ENCODE measurements around the gene HEY2.

GRCh38 chr6:125747589-125748405 is 1.6 kb upstream of the HEY2 start:
- TF ChIP-seq CTCF (conservative IDR thresholded peaks at IDR 0.05; ENCODE audit: low read length) (no peak), EZH2phosphoT487 (IDR thresholded peaks at IDR 0.05; ENCODE audit: borderline replicate concordance) (no peak)

Data from Loucy (cell line).